Loucy (cell line): ENCODE measurements around the gene ODAM.

Experiments
- H2AFZ ChIP-seq: fragments of 200-600 bp; sonication (generic); 2 replicates; pipeline ENCODE4 v1.6.0; 2016; ENCODE audit warnings: antibody characterized with exemption, mild to moderate bottlenecking, low read length, moderate library complexity
- H3F3A ChIP-seq: fragments of 200-600 bp; 2 replicates; pipeline ENCODE4 v1.6.0; 2016; ENCODE audit warnings: antibody characterized with exemption, low read depth, mild to moderate bottlenecking
- H3K27me3 ChIP-seq: fragments of 200-600 bp; sonication (generic); 2 replicates; pipeline ENCODE4 v1.6.1; 2014; ENCODE audit warnings: low read length, mild to moderate bottlenecking; ENCODE audit not compliant: insufficient read depth, poor library complexity, severe bottlenecking
- H3K36me3 ChIP-seq: fragments of 200-600 bp; sonication (generic); 2 replicates; pipeline ENCODE4 v1.6.1; 2016; ENCODE audit warnings: low read length; ENCODE audit not compliant: insufficient read depth
- H3K4me1 ChIP-seq: fragments of 200-600 bp; sonication (generic); 2 replicates; pipeline ENCODE4 v1.5.1; 2014; ENCODE audit warnings: low read length, mild to moderate bottlenecking; ENCODE audit not compliant: insufficient read depth, poor library complexity, severe bottlenecking
- H3K4me2 ChIP-seq: fragments of 200-600 bp; sonication (generic); 2 replicates; pipeline ENCODE4 v1.6.0; 2014; ENCODE audit warnings: antibody characterized with exemption, low read length, low read depth, mild to moderate bottlenecking; ENCODE audit not compliant: poor library complexity, severe bottlenecking
- H3K4me3 ChIP-seq: fragments of 200-600 bp; sonication (generic); 2 replicates; pipeline ENCODE4 v1.5.1; 2014; ENCODE audit warnings: low read length, mild to moderate bottlenecking, mixed read lengths; ENCODE audit not compliant: poor library complexity, severe bottlenecking
- H3K79me2 ChIP-seq: fragments of 200-600 bp; sonication (generic); 2 replicates; pipeline ENCODE4 v1.6.1; 2014; ENCODE audit warnings: low read length; ENCODE audit not compliant: insufficient read depth
- H3K9ac ChIP-seq: fragments of 200-600 bp; sonication (generic); 2 replicates; pipeline ENCODE4 v1.6.0; 2014; ENCODE audit warnings: mild to moderate bottlenecking, low read depth, low read length, moderate library complexity; ENCODE audit not compliant: poor library complexity, severe bottlenecking
- H3K9me2 ChIP-seq: fragments of 200-600 bp; sonication (generic); replicated peaks from 2 replicates; pipeline ENCODE4 v1.6.1; 2016; ENCODE audit warnings: low read depth, low read length, mixed read lengths
- H3K9me3 ChIP-seq: fragments of 200-600 bp; sonication (generic); 2 replicates; pipeline ENCODE4 v1.6.1; 2014; ENCODE audit warnings: mild to moderate bottlenecking, antibody characterized with exemption, low read length, low read depth; ENCODE audit not compliant: insufficient read depth
- H4K20me1 ChIP-seq: fragments of 200-600 bp; sonication (generic); 2 replicates; pipeline ENCODE4 v1.6.0; 2014; ENCODE audit warnings: antibody characterized with exemption, low read length, mild to moderate bottlenecking; ENCODE audit not compliant: insufficient read depth, poor library complexity, severe bottlenecking
- CTCF ChIP-seq: fragments of 200-600 bp; sonication (generic); conservative IDR thresholded peaks from 2 replicates; pipeline ENCODE4 v1.5.1; 2014; ENCODE audit warnings: mild to moderate bottlenecking, antibody characterized with exemption, low read length
- EZH2phosphoT487 ChIP-seq: fragments of 200-600 bp; IDR thresholded peaks from 2 replicates; pipeline ENCODE4 v1.6.1; 2018; ENCODE audit warnings: antibody characterized with exemption, mild to moderate bottlenecking, moderate library complexity, borderline replicate concordance

Gene ODAM

DNA sequence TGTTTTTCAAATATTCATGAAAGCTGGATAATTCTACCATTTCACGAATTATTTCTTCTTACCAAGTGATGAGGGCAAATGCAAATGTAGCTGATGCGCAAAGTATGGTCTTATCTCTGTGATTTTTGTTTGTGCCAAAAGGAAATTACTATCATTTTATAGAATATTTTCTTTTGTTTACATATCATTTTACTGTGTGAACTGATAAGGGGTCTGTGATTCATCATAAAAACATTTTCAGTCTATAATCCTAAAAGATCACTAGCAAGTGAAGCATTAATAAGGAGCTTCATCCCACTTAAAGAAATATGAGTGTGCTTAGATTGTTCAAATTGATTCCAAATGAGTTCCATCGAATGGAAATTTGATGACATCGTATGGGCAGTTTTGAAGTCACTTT, 47.6 kb downstream of the ODAM start:
- H3K36me3 ChIP-seq = no peaks in the 10 kb centered on the region
- no peak overlapping the region for H2AFZ ChIP-seq
- H3K4me3 ChIP-seq = no peak overlapping the region
- H4K20me1 ChIP-seq = no peaks in the 10 kb centered on the region
- H3K9me3 ChIP-seq = no peaks in the 10 kb centered on the region
- H3K4me2 ChIP-seq = no peak overlapping the region
- H3K4me1 ChIP-seq = no peaks in the 10 kb centered on the region
- no peak overlapping the region for H3K9ac ChIP-seq
- H3K9me2 ChIP-seq = no peaks in the 10 kb centered on the region
- no peaks in the 10 kb centered on the region for H3K79me2 ChIP-seq
- TF ChIP-seq CTCF = no peak
- no peak for TF ChIP-seq EZH2phosphoT487
- H3F3A ChIP-seq = no peaks in the 10 kb centered on the region
- H3K27me3 ChIP-seq = no peaks in the 10 kb centered on the region

- Histone ChIP-seq H3K79me2 (no peaks in the 10 kb centered on the region), H3K9me3 (no peaks in the 10 kb centered on the region), H3F3A (no peaks in the 10 kb centered on the region), H3K36me3 (no peaks in the 10 kb centered on the region), H3K4me2 (no peak overlapping the region), H3K9ac (no peak overlapping the region), H3K4me3 (no peak overlapping the region), H3K27me3 (no peaks in the 10 kb centered on the region), H2AFZ (no peak overlapping the region), H3K9me2 (no peaks in the 10 kb centered on the region), H4K20me1 (no peaks in the 10 kb centered on the region), H3K4me1 (no peaks in the 10 kb centered on the region)
- TF ChIP-seq CTCF = no peak
- no peak for TF ChIP-seq EZH2phosphoT487
These were observed 55.9 kb downstream of the ODAM start for GRCh38 chr4:70251250-70251944.

GRCh38 chr4:70251945-70252277, 56.4 kb downstream of the ODAM start:
- TF ChIP-seq CTCF = no peak
- H3K9me3 ChIP-seq = no peaks in the 10 kb centered on the region
- H2AFZ ChIP-seq = no peak overlapping the region

More at GRCh38 chr4:70251945-70252277, 56.4 kb downstream of the ODAM start:
- no peaks in the 10 kb centered on the region for H3K9me2 ChIP-seq
- no peaks in the 10 kb centered on the region for H3K4me1 ChIP-seq
- H3K27me3 ChIP-seq = no peaks in the 10 kb centered on the region
- no peaks in the 10 kb centered on the region for H4K20me1 ChIP-seq
- H3K4me3 ChIP-seq = no peak overlapping the region
- H3K79me2 ChIP-seq = no peaks in the 10 kb centered on the region
- H3K9ac ChIP-seq = no peak overlapping the region
- no peak overlapping the region for H3K4me2 ChIP-seq
- H3F3A ChIP-seq = no peaks in the 10 kb centered on the region
- H3K36me3 ChIP-seq = no peaks in the 10 kb centered on the region
